Measurements from ENCODE around the gene STEAP1.

STEAP1 gene

DNA sequence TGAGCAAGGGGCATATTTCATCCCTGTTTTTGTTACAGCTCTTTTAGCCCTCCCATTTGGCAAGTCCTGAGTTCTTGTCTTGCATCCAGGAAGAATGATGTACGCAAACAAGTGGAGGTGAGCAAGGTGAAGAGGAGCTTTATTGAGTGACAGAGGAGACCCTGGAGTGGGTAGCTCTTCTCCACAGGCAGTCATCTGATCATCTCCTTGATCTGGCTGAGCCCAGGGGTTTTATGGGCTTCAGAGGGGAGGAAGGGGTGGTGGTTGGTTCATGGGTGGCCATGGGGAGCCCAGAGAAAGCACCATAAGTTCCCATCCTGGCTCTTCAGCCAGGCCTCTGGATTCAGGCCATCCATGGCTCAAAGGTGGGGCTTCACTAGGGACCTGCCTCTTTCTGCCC is 21.9 kb downstream of the STEAP1 start:
- TF ChIP-seq, protein P1, sequence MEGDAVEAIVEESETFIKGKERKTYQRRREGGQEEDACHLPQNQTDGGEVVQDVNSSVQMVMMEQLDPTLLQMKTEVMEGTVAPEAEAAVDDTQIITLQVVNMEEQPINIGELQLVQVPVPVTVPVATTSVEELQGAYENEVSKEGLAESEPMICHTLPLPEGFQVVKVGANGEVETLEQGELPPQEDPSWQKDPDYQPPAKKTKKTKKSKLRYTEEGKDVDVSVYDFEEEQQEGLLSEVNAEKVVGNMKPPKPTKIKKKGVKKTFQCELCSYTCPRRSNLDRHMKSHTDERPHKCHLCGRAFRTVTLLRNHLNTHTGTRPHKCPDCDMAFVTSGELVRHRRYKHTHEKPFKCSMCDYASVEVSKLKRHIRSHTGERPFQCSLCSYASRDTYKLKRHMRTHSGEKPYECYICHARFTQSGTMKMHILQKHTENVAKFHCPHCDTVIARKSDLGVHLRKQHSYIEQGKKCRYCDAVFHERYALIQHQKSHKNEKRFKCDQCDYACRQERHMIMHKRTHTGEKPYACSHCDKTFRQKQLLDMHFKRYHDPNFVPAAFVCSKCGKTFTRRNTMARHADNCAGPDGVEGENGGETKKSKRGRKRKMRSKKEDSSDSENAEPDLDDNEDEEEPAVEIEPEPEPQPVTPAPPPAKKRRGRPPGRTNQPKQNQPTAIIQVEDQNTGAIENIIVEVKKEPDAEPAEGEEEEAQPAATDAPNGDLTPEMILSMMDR (IDR thresholded peaks at IDR 0.05; ENCODE audit: low read depth, low read length), result no peak
- TF ChIP-seq MYC (IDR thresholded peaks at IDR 0.05; ENCODE audit: low read depth, low read length) (no peak), POLR2A (IDR thresholded peaks at IDR 0.05; ENCODE audit: extremely low read depth, insufficient read length) (no peak)
- TF ChIP-seq, protein P2, sequence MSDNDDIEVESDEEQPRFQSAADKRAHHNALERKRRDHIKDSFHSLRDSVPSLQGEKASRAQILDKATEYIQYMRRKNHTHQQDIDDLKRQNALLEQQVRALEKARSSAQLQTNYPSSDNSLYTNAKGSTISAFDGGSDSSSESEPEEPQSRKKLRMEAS (IDR thresholded peaks at IDR 0.05; ENCODE audit: low read depth, low read length), result no peak
- H3K4me3 ChIP-seq (ENCODE audit: low read depth, low read length), result no peak overlapping the region
- no peak for DNase-seq (ENCODE audit: low read depth)

DNA sequence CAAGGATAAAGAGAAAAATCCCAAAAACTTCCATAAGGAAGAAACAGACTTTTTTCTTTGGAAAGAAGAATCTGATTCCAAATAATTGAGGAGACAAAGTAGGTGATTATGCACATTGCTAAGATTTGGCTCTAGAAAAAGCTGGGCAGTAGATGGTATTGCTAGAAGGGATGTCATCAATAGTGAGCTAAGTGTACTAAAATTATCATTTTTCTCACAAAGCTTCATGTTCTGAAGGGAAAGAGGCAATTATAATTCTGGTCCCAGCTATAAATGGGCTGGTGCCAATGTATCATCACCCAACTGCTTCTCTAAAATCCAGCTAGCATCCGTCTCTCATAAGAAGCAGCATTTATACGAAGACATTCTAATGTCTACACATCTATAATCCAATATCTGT is 23.9 kb downstream of the STEAP1 start:
- no peak overlapping the region for H3K4me3 ChIP-seq (ENCODE audit: low read depth, low read length)
- DNase-seq (ENCODE audit: low read depth), result no peak
- TF ChIP-seq, protein P1 (IDR thresholded peaks at IDR 0.05; ENCODE audit: low read depth, low read length), result no peak
- TF ChIP-seq MYC (IDR thresholded peaks at IDR 0.05; ENCODE audit: low read depth, low read length) (no peak), POLR2A (IDR thresholded peaks at IDR 0.05; ENCODE audit: extremely low read depth, insufficient read length) (no peak)
- TF ChIP-seq, protein P2 (IDR thresholded peaks at IDR 0.05; ENCODE audit: low read depth, low read length), result no peak

DNA sequence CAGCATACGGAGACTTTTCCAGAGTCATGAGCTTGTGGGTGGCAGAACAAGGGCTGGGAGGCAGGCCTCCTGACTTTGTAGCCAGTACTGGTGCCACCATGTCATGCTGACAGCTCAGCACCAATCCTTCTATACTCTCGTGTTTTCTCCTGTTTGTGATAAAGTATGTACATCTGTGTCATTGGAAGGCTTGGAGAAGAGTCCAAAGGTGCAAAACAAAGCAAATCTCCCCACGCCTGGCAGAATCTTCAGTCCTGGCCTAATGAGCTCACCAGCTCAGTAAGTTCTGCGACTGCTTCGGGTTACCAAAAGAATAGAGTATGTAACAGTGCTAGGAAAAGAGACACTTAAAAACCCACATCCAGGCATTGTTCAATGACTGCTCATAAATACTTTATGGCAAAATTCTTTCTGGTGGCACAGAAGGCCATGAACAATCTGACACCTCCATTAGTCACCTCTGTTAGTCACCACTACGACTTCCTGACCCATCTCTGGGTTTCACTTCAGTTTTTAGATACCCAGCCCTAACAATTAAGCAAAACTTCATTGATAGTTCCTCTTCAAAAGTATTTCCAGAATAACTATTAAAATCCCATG is 24.5 kb downstream of the STEAP1 start:
- TF ChIP-seq MYC (IDR thresholded peaks at IDR 0.05; ENCODE audit: low read depth, low read length) (no peak), POLR2A (IDR thresholded peaks at IDR 0.05; ENCODE audit: extremely low read depth, insufficient read length) (no peak)
- TF ChIP-seq, protein P2 (IDR thresholded peaks at IDR 0.05; ENCODE audit: low read depth, low read length), result no peak
- TF ChIP-seq, protein P1 (IDR thresholded peaks at IDR 0.05; ENCODE audit: low read depth, low read length), result no peak
- DNase-seq (ENCODE audit: low read depth), result peak; percentile 87

DNA sequence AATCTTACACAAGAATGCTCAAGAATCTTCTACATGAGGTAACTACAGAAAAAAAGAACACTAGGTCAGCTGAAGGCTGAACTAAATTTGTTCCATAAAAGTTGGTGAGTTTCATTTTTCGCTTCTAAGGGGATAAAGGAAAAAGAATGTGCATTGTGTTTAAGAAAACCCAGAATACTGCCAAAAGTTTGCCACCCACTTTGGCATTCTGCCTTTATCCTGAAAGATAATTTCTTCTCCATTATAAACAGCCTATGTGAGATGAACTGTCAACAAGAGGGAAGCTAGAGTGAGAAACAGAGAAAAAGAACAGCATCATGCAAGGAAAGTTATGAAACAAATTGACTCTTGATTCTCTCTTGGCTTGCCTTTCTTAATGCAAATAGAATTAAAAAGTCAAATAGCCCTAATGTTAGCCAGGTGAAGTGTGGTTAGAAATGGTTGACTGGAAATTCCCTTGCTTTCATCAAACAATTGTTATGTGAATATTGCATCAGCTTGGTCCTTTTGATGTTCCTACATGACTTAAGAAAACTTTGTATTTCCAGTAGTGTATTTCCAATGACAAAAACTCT is 25.8 kb downstream of the STEAP1 start:
- no peak overlapping the region for H3K4me3 ChIP-seq (ENCODE audit: low read depth, low read length)
- TF ChIP-seq, protein P1 (IDR thresholded peaks at IDR 0.05; ENCODE audit: low read depth, low read length), result no peak
- no peak for TF ChIP-seq MYC (IDR thresholded peaks at IDR 0.05; ENCODE audit: low read depth, low read length)
- no peak for TF ChIP-seq POLR2A (IDR thresholded peaks at IDR 0.05; ENCODE audit: extremely low read depth, insufficient read length)
- TF ChIP-seq, protein P2 (IDR thresholded peaks at IDR 0.05; ENCODE audit: low read depth, low read length), result no peak
- DNase-seq (ENCODE audit: low read depth), result no peak

More for the DNA sequence above, 24.5 kb downstream of the STEAP1 start:
- no peak overlapping the region for H3K4me3 ChIP-seq (ENCODE audit: low read depth, low read length)

DNA sequence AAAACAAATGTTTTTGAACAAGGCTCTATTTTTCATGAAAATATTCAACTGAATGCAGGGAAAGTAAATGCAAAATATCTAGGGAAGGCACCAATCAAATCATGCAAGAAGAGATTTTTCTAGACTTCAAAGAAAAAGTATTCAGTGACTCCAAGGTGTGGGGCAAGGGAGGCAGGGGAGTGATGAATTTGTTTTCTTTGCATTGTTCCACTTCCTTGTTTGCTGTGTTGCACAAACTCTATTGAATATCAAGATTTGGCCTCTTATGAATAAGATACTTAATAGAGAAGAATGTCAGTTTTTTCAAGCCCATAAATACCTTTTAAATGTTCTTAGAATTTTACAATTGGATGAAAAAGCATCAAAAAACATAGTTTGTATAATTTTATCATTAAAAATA is 26.4 kb downstream of the STEAP1 start:
- TF ChIP-seq, protein P1 (IDR thresholded peaks at IDR 0.05; ENCODE audit: low read depth, low read length), result no peak
- TF ChIP-seq POLR2A (IDR thresholded peaks at IDR 0.05; ENCODE audit: extremely low read depth, insufficient read length) (no peak), MYC (IDR thresholded peaks at IDR 0.05; ENCODE audit: low read depth, low read length) (no peak)
- TF ChIP-seq, protein P2 (IDR thresholded peaks at IDR 0.05; ENCODE audit: low read depth, low read length), result no peak

More for the DNA sequence above, 26.4 kb downstream of the STEAP1 start:
- DNase-seq (ENCODE audit: low read depth), result no peak
- no peak overlapping the region for H3K4me3 ChIP-seq (ENCODE audit: low read depth, low read length)
